ENCODE data around the gene IL36RN.

DNA sequence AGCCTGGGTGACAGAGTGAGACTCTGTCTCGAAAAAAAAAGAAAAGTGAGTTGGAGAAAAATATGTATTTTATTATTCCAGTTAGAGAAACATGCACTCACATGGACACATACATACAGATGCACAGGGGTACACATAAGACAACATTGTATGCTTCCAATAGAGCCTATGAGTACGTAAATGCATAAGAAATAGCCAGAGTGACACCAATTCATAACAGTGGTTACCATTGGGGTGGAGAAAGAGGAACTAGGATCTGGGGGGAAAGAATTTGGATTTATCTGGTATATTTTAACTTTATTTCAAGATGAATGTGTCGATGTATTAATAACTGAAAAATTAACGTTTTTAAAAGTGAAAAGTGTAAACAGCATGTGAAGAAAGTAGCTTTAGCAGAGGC, 37.7 kb upstream of the IL36RN start:
- TF ChIP-seq, protein P1, sequence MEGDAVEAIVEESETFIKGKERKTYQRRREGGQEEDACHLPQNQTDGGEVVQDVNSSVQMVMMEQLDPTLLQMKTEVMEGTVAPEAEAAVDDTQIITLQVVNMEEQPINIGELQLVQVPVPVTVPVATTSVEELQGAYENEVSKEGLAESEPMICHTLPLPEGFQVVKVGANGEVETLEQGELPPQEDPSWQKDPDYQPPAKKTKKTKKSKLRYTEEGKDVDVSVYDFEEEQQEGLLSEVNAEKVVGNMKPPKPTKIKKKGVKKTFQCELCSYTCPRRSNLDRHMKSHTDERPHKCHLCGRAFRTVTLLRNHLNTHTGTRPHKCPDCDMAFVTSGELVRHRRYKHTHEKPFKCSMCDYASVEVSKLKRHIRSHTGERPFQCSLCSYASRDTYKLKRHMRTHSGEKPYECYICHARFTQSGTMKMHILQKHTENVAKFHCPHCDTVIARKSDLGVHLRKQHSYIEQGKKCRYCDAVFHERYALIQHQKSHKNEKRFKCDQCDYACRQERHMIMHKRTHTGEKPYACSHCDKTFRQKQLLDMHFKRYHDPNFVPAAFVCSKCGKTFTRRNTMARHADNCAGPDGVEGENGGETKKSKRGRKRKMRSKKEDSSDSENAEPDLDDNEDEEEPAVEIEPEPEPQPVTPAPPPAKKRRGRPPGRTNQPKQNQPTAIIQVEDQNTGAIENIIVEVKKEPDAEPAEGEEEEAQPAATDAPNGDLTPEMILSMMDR (IDR thresholded peaks at IDR 0.05; ENCODE audit: low read depth, low read length) = no peak
- no peak for TF ChIP-seq EZH2phosphoT487 (IDR thresholded peaks at IDR 0.05; ENCODE audit: low read depth)
